Stimulated activated CD8-positive, alpha-beta memory T cell treated with anti-CD3 and anti-CD28 coated beads, Interleukin-7, amount 100 ng/mL, for 24 hours (primary cell): Measurements from ENCODE around the gene EBF4.
"Not testable (repeated sequence)": the region's sequence is repeated elsewhere in the genome, so short reads cannot be mapped to it uniquely, and the experiment has no call there.

Experiments used
- DNase-seq: peaks from one replicate; pipeline ENCODE4 v3.0.0-alpha.2; 2020; ENCODE audit warnings: low read depth

EBF4 gene

DNA sequence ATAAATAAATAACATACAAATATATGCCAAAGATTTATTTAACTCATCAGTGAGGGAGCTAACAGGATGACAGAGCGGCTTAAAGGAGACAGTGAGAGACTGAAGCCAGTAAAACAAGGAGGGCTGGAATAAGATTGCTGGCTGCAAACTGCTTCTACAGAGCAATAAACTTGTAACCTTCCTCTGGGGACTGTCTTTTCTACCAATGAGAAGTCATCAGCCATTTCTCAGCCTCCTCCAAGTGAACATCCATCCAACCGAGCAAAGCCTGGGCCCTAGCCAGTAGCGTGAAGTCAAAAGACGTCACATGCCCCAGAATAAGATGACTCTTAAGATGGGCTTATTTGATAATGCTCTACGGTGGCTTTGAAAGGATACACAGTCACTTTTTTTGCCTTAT is 65.4 kb downstream of the EBF4 start:
- DNase-seq = no peak

DNA sequence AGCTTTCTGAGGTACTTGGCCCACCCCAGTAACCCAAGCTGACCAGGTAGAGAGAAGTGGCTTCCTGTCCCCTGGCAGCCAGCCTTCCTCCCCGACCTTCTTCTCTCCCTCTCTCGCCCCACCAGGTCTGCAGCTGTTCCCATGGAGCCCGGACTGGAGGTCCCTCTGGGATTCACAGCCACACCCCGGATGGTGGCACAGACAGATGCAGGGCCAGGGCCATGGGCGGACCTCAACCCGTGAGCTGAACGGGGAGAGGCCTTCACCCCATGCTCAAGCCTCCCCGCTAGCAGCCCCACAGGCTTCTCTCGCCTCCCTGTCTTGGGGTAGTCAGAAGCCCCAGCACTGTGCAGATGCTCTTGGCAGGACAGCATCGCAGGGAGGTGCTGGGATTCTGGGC is 66.6 kb downstream of the EBF4 start:
- no peak for DNase-seq

- no peak for DNase-seq
Measured at GRCh38 chr20:2759603-2760296, 67.2 kb downstream of the EBF4 start.

- DNase-seq = no peak
Measured at GRCh38 chr20:2760297-2760951, 67.8 kb downstream of the EBF4 start.

GRCh38 chr20:2760952-2761305 is 68.3 kb downstream of the EBF4 start:
- no peak for DNase-seq

GRCh38 chr20:2761885-2762284 is 69.3 kb downstream of the EBF4 start:
- no peak for DNase-seq

DNA sequence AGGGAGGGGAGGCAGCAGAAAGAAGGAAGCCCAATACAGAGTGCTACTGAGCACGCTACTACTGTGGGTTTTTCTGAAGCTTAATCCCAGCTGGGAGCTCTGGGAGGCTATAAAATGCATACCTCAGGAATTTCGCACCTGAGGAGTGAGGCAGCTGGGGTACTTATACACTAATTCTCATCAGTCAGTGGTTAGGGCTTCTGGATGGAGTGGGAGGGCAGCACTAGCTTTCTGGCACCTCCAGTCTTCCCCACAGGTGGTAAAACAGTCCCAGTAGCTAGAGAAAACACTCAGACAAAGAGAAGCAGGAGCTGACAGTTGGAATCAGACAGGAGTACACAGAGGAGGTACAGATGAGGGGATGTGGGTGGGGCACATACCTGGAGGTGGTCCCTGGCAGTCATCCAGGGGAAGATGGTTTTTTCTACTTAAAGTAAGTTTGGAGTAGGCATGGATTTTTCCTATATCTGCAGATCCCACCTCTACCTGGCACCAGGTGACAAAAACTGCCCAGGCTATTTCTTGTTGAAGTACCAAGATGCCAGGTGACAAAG is 70.1 kb downstream of the EBF4 start:
- DNase-seq = no peak

DNA sequence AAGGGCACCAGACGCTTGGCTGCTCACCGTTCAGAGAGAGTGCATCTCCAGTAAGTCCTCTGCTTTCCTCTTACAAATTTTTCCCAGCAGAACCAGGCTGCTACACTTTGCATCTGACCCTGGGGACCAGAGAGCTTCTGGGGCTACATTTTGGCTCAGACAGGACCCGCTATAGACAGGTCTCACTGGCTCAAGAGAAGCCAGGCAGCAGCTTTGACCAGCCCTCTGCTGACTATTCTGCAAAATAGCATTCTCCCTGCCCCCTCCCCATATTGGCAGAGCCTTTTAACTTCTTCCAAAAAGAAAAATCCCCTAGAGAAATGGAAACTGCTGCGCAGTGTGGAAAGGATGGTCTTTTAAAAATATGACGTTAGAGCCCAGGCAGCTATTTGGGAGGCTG is 70.6 kb downstream of the EBF4 start:
- no peak for DNase-seq

DNA sequence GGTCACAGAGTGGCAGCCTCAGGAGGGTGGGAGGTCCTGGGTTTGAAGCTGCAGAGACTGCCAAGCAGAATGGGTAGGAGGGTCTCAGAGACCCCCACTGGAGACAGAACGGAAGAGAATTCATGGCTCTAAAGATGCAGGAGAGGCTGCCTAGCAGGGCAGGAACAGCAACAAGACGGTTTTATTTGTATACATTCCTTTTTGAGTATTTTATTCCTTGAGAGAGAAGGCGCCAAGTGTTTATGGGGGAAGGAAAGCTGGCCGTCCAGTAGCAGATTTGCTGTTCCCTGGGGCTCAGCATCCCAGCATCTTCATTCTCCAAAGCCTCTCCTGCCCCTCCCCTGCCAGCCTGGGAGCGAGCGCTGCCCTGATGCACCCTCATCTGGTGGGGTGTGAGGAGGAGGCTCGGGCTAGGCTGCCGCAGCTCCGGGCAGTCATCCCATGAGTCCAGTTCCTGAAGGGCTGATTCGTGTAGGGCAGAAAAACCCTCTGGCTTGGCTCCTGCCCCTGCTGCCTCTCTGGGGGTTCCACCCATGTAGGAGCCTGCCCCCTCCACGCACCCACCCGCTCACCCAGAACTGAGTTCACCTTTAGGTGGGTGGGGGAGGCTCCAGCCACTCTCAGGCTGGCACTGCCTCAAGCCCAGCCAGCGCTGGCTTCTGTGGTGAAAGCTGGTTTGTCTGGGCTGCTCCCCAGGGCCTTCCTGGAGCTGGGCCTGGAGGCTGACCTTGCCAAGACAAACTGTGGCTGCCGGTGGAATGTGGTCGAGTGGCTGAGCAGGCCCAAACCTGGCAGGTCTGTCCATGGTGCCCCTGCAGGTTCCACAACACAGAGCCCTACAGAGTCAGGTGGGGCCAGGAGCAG is 75.4 kb downstream of the EBF4 start:
- no peak for DNase-seq

DNA sequence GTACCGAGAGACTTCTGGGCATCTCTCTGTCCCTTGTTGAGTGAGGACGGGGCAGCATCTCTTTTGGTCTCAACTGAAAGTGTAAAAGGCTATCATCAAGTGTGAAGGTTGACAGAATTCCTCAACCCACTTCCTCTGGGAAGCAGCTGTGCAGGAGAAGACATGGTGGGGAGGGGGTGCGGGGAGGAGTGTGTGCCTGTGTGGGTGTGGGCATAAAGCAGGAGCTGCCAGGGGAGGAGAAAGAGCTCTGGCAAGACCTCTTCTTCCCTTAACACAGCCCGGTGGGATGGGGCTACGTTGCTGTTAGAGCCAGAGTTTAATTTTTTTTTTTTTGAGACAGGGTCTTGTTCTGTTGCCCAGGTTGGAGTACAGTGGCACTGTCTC is 76.0 kb downstream of the EBF4 start:
- DNase-seq = no peak

DNA sequence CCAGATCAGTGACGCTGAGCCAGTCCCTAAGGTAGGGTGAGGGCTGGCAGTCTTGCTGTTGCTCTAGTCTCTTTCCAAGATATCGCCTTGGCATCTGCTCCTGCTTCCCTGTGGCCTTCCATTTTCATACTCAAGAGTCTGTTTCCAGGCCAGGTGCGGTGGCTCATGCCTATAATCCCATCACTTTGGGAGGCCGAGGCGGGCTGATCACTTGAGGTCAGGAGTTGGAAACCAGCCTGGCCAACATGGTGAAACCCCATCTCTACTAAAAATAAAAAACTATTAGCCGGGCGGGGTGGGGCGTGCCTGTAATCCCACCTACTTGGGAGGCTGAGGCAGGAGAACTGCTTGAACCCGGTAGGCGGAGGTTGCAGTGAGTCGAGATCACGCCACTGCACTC is 77.5 kb downstream of the EBF4 start:
- DNase-seq = not testable (repeated sequence)

DNA sequence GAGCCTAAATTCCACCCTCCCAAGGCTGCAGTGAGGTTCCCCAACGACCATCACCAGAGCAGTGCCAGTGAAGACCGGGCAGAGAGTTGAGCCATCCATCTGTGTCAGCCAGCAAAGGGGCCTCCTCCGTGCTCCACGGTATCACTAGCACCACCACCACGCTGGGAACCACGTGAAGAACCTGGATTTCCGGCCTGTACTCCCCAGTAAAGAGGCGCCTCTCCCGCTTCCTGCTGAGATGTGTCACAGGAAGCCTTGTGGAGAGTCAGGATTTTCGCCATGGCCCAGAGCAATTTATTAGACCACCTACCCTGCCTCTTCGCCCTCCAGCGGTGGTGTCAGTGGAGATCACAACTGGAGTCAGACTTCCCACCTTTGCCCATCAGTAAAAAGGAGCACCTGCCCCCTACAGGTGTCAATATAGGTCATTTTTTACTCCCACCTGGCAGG is 79.1 kb downstream of the EBF4 start:
- DNase-seq = no peak

GRCh38 chr20:2773812-2774211 is 81.2 kb downstream of the EBF4 start:
- DNase-seq = no peak

GRCh38 chr20:2775139-2775538 is 82.6 kb downstream of the EBF4 start:
- DNase-seq = no peak

DNA sequence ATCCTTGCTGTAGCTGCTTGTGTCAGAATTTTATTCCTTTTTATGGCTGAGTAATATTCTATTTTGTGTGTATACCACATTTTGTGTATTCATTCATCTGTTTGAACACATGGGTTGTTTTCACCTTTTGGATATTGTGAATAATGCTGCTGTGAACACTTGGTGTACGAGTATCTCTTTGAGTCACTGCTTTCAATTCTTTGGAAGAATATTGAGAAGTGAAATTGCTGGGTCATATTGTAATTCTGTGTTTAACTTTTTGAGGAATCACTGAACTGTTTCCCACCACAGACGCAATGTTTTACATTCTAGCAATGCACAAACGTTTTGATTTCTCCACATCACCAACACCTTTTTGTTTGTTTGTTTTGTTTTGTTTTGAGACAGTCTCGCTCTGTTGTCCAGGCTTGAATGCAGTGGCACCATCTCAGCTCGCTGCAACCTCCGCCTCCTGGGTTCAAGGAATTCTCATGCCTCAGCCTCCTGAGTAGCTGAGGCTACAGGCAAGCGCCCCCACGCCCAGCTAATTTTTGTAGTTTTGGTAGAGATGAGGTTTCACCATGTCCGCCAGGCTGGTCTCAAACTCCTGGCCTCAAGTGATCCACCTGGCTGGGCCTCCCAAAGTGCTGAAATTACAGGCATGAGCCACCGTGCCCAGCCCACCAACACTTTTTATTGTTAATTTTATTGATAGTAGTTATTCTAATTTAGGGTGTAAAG is 86.2 kb downstream of the EBF4 start:
- DNase-seq = no peak

- DNase-seq = no peak
Measured at GRCh38 chr20:2780948-2781347, 88.4 kb downstream of the EBF4 start.

- no peak for DNase-seq
Measured at GRCh38 chr20:2783908-2784566, 91.5 kb downstream of the EBF4 start.

DNA sequence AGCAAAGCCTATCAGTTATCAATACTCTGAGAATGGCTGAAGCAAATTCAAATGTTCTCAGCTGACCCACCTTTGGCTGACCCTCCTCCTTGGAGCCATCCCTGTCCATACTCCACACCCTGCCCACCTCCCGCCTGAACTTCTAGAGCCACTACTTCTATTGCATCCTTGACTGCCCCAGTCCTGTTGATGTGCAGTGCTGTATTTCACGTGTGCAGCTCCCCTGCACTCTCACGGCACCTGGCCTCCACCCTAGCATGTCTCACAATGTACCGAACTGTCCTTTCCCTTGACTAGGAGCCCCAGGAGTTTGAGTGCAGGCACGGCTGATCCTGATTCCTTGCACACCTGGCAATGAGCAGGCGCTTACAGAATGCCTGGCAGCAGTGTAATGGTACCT is 100.9 kb downstream of the EBF4 start:
- DNase-seq = no peak

- DNase-seq = no peak
Measured at GRCh38 chr20:2794202-2794748, 101.7 kb downstream of the EBF4 start.

DNA sequence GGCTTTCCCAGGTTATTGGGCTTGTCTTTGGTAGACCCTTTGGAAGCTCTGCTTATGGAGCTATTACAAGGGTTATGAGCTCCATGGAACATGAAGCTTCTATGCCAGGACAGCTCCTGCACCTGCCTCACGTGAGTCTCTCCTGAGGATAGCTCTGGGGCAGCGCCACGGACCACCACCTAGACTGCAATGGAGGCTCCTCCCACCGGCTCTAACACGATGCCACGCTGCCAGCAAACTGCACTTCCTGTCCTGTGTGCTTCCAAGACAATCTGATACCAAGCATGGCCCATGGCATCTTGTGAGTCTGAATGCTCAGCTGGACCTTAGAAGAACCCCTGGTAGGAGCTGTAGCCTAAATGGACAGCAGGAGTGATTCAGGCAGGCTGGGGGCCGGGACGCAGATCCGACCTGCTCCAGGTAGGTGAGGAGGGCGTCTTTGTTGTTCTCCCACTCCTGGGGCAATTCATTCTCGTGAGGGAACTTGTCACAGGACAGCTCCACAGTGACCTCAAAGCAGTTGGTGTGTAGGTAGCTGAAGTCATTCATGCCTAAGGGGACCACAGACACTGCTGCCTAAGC is 102.4 kb downstream of the EBF4 start:
- DNase-seq = no peak

GRCh38 chr20:2795451-2795850 is 102.9 kb downstream of the EBF4 start:
- no peak for DNase-seq
